ENCODE results near the gene ARID2. TPM values are rescaled to one million over a fixed set of nuclear protein-coding genes. Genes with fewer than 3 reads are reported as not detected.

Gene ARID2
- total and polyA plus RNA-seq, 2 donors (not counting 1 experiment from before 2014, with no cell fraction given): 5.0 to 49.2 TPM

DNA sequence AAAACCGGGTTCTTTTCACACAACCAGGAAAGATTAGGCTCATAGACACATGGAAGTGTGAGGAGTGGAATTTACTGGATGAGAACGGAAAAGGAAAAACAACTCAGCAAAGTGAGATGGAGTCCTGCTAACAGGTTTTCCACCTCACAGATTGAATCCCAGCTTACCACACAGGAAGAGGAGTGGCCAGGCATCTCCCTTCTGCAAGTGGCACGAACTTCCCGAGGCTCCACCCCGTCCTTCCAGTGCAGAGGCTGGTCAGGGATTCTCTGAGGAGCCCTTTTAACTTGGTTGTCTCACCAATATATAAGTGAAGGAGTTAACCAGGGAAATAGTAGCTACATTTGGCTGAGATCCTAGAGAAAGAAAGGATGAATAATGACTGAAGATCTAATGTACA lies 158.0 kb downstream of the ARID2 start:
- no peak overlapping the region for H3K9ac ChIP-seq (ENCODE audit: low read length)
- POLR2A ChIA-PET: interaction anchor here (0.5 kb wide), 1 partner anchor 167 kb away, joined by 3 read pairs; no protein-coding TSS in a partner anchor
- H3K36me3 ChIP-seq (replicated peaks in 1 of 2; ENCODE audit: control extremely low read depth in 1 of 2, control insufficient read depth in 1 of 2, extremely low read depth in 1 of 2, insufficient read depth in 2 of 2, low read length in 1 of 2): peaks cover 9 to 26% of the 10 kb centered on the region in 2 experiments
- CTCF ChIA-PET: interaction anchor here (1.0 kb wide), 1 partner anchor 15 kb away, joined by 6 read pairs; no protein-coding TSS in a partner anchor
- H2AFZ ChIP-seq (ENCODE audit: insufficient read depth, low read depth, low read length, poor library complexity, severe bottlenecking): no peak overlapping the region
- no peaks in the 10 kb centered on the region for H3K79me2 ChIP-seq (ENCODE audit: control insufficient read depth, insufficient read depth, low read length)
- TF ChIP-seq, protein P1, sequence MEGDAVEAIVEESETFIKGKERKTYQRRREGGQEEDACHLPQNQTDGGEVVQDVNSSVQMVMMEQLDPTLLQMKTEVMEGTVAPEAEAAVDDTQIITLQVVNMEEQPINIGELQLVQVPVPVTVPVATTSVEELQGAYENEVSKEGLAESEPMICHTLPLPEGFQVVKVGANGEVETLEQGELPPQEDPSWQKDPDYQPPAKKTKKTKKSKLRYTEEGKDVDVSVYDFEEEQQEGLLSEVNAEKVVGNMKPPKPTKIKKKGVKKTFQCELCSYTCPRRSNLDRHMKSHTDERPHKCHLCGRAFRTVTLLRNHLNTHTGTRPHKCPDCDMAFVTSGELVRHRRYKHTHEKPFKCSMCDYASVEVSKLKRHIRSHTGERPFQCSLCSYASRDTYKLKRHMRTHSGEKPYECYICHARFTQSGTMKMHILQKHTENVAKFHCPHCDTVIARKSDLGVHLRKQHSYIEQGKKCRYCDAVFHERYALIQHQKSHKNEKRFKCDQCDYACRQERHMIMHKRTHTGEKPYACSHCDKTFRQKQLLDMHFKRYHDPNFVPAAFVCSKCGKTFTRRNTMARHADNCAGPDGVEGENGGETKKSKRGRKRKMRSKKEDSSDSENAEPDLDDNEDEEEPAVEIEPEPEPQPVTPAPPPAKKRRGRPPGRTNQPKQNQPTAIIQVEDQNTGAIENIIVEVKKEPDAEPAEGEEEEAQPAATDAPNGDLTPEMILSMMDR (IDR thresholded peaks at IDR 0.05): no peak
- TF ChIP-seq EZH2 (IDR thresholded peaks at IDR 0.05; ENCODE audit: borderline replicate concordance, insufficient read depth, low read depth, low read length, poor library complexity, severe bottlenecking): no peak
- no peaks in the 10 kb centered on the region for H4K20me1 ChIP-seq (ENCODE audit: control insufficient read depth, insufficient read depth, low read length, poor library complexity, severe bottlenecking)
- no peak overlapping the region for H3K4me2 ChIP-seq (replicated peaks; ENCODE audit: low read depth, low read length, poor library complexity, severe bottlenecking)
- peaks cover 2% of the 10 kb centered on the region for H3K9me3 Mint-ChIP-seq (ENCODE audit: insufficient read depth)
- no peak overlapping the region for H3K27ac ChIP-seq (ENCODE audit: low read length in 2 of 2)
- peaks cover 1 to 11% (median 4%) of the 10 kb centered on the region in 3 donors for H3K9me3 ChIP-seq (ENCODE audit: control extremely low read depth in 1 of 3, control insufficient read depth in 2 of 3, insufficient read depth in 1 of 3, low read length in 2 of 3)
- H3K27me3 ChIP-seq (replicated peaks in 1 of 4; ENCODE audit: control extremely low read depth in 1 of 4, control insufficient read depth in 3 of 4, insufficient read depth in 4 of 4, low read length in 3 of 4): no peaks in the 10 kb centered on the region
- no peak overlapping the region for H3K4me3 ChIP-seq (ENCODE audit: control extremely low read depth in 1 of 5, extremely low read depth in 1 of 5, insufficient read depth in 1 of 5, low read depth in 2 of 5, low read length in 4 of 5)
- 90% methylated on average over 2 of the region's 5 CpGs for WGBS (ENCODE audit: insufficient coverage)
- ATAC-seq (ENCODE audit: low read depth): no peak
- peaks cover 1% of the 10 kb centered on the region for H3K4me1 Mint-ChIP-seq
- DNase-seq: no peak
- H3K4me3 Mint-ChIP-seq: no peak overlapping the region
- no peaks in the 10 kb centered on the region for H3K27me3 Mint-ChIP-seq
- H3K4me1 ChIP-seq (ENCODE audit: control insufficient read depth in 2 of 2, insufficient read depth in 2 of 2, low read length in 2 of 2): no peaks in the 10 kb centered on the region
- H3K27ac Mint-ChIP-seq: no peak overlapping the region
- intact Hi-C loops (cut with micrococcal nuclease): no loop called here

DNA sequence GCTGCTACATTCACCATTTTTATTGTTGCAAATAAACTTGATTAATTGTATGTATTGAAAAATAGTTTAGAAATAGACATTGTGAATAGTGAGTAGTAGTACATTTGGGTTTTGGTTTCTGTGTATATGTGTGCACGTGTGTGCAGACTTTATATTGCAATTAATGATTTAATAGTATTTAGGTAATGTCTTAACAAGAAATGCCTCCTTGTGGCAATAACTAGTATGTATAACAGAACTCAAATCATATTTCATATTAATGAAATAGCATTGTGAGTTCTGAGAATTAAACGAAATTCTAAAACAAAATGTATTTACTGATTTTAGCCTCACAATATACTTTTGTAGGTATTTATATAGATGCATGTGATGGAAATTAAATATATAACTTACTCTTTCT lies 160.8 kb downstream of the ARID2 start:
- no peak for TF ChIP-seq EZH2 (IDR thresholded peaks at IDR 0.05; ENCODE audit: borderline replicate concordance, insufficient read depth, low read depth, low read length, poor library complexity, severe bottlenecking)
- TF ChIP-seq, protein P1 (IDR thresholded peaks at IDR 0.05): no peak

More for the DNA sequence above, 160.8 kb downstream of the ARID2 start:
- CTCF ChIA-PET: no interaction called here
- DNase-seq (no peak), ATAC-seq (ENCODE audit: low read depth) (no peak)
- POLR2A ChIA-PET: no interaction called here
- Mint-ChIP-seq H3K27me3 (no peaks in the 10 kb centered on the region), H3K4me1 (peaks cover 1% of the 10 kb centered on the region), H3K9me3 (ENCODE audit: insufficient read depth) (peaks cover 2% of the 10 kb centered on the region), H3K4me3 (no peak overlapping the region), H3K27ac (no peak overlapping the region)
- no peak overlapping the region for H3K4me2 ChIP-seq (replicated peaks; ENCODE audit: low read depth, low read length, poor library complexity, severe bottlenecking)
- H3K79me2 ChIP-seq (ENCODE audit: control insufficient read depth, insufficient read depth, low read length): no peaks in the 10 kb centered on the region
- H3K4me1 ChIP-seq (ENCODE audit: control insufficient read depth in 2 of 2, insufficient read depth in 2 of 2, low read length in 2 of 2): no peaks in the 10 kb centered on the region
- WGBS (ENCODE audit: insufficient coverage): no CpG with 5 or more reads among the region's 2 CpGs
- H4K20me1 ChIP-seq (ENCODE audit: control insufficient read depth, insufficient read depth, low read length, poor library complexity, severe bottlenecking): no peaks in the 10 kb centered on the region
- no peak overlapping the region for H2AFZ ChIP-seq (ENCODE audit: insufficient read depth, low read depth, low read length, poor library complexity, severe bottlenecking)
- intact Hi-C loops (cut with micrococcal nuclease): loop anchor here (10.0 kb wide), 1 partner anchor 345 kb away; no protein-coding TSS in a partner anchor
- no peak overlapping the region for H3K4me3 ChIP-seq (ENCODE audit: control extremely low read depth in 1 of 5, extremely low read depth in 1 of 5, insufficient read depth in 1 of 5, low read depth in 2 of 5, low read length in 4 of 5)
- H3K9ac ChIP-seq (ENCODE audit: low read length): no peak overlapping the region
- peaks cover 0 to 5% (median 4%) of the 10 kb centered on the region in 3 donors for H3K9me3 ChIP-seq (ENCODE audit: control extremely low read depth in 1 of 3, control insufficient read depth in 2 of 3, insufficient read depth in 1 of 3, low read length in 2 of 3)
- no peak overlapping the region for H3K27ac ChIP-seq (ENCODE audit: low read length in 2 of 2)
- H3K27me3 ChIP-seq (replicated peaks in 1 of 4; ENCODE audit: control extremely low read depth in 1 of 4, control insufficient read depth in 3 of 4, insufficient read depth in 4 of 4, low read length in 3 of 4): no peaks in the 10 kb centered on the region
- H3K36me3 ChIP-seq (replicated peaks in 1 of 2; ENCODE audit: control extremely low read depth in 1 of 2, control insufficient read depth in 1 of 2, extremely low read depth in 1 of 2, insufficient read depth in 2 of 2, low read length in 1 of 2): peaks cover 9 to 37% of the 10 kb centered on the region in 2 experiments

Measured in B cell (primary cell).